ENCODE data around the gene SCYGR5. TPM values are rescaled to one million over a fixed set of nuclear protein-coding genes. Genes with fewer than 3 reads are reported as not detected.

The SCYGR5 gene
- total and polyA plus RNA-seq, 4 donors: not detected

DNA sequence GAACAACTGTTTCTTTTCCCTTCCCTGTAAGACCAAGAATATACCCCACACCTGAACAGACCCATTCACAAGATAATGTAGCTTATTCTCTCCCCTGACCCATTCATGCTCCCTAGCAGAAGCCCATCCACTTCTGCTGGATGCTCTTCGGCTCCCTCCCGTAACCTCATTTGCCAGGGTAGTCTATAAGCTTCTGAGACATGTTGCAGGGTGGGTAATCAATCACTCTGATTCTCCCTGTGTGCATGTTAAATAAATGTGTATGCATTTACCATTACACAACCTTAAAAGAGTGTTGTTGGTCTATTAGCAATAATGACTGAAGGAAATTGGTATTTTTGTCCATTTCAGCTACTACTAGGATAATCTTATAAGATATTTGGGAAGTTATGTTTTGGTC lies 49.9 kb downstream of the SCYGR5 start (continued):
- TF ChIP-seq TAF1 (conservative IDR thresholded peaks at IDR 0.05) (no peak), SP1 (IDR thresholded peaks at IDR 0.05) (no peak), HNF4A (conservative IDR thresholded peaks at IDR 0.05) (no peak)
- TF ChIP-seq, protein P1, sequence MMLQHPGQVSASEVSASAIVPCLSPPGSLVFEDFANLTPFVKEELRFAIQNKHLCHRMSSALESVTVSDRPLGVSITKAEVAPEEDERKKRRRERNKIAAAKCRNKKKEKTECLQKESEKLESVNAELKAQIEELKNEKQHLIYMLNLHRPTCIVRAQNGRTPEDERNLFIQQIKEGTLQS (IDR thresholded peaks at IDR 0.05): no peak
- TF ChIP-seq, protein P2, sequence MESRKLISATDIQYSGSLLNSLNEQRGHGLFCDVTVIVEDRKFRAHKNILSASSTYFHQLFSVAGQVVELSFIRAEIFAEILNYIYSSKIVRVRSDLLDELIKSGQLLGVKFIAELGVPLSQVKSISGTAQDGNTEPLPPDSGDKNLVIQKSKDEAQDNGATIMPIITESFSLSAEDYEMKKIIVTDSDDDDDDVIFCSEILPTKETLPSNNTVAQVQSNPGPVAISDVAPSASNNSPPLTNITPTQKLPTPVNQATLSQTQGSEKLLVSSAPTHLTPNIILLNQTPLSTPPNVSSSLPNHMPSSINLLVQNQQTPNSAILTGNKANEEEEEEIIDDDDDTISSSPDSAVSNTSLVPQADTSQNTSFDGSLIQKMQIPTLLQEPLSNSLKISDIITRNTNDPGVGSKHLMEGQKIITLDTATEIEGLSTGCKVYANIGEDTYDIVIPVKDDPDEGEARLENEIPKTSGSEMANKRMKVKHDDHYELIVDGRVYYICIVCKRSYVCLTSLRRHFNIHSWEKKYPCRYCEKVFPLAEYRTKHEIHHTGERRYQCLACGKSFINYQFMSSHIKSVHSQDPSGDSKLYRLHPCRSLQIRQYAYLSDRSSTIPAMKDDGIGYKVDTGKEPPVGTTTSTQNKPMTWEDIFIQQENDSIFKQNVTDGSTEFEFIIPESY (IDR thresholded peaks at IDR 0.05): no peak

Other genes starting within 250 kb of the SCYGR5 start
- 10 to 100 TPM; 23.0 to 49.7 TPM for gene AGFG1, start 194.6 kb upstream of the SCYGR5 start, total RNA-seq
- 10 to 100 TPM in 1 of 2 donors, 1 to 10 TPM in 1; 8.5 to 24.3 TPM for gene AGFG1, start 194.6 kb upstream of the SCYGR5 start, polyA plus RNA-seq
- gene SCYGR2, start 67.9 kb upstream of the SCYGR5 start, total RNA-seq: not detected
- not detected for gene SCYGR2, start 67.9 kb upstream of the SCYGR5 start, polyA plus RNA-seq
- gene SCYGR3, start 52.0 kb upstream of the SCYGR5 start, total RNA-seq: not detected
- gene SCYGR3, start 52.0 kb upstream of the SCYGR5 start, polyA plus RNA-seq: not detected
- not detected for gene SCYGR4, start 49.3 kb upstream of the SCYGR5 start, total RNA-seq
- not detected for gene SCYGR4, start 49.3 kb upstream of the SCYGR5 start, polyA plus RNA-seq
- 10 to 100 TPM; 12.4 to 12.9 TPM for gene SLC19A3, start 51.2 kb downstream of the SCYGR5 start, total RNA-seq
- 1 to 10 TPM; 4.2 to 4.5 TPM for gene SLC19A3, start 51.2 kb downstream of the SCYGR5 start, polyA plus RNA-seq
- gene SCYGR6, start 58.0 kb downstream of the SCYGR5 start, total RNA-seq: not detected
- not detected for gene SCYGR6, start 58.0 kb downstream of the SCYGR5 start, polyA plus RNA-seq
- gene SCYGR7, start 61.5 kb downstream of the SCYGR5 start, total RNA-seq: not detected
- not detected for gene SCYGR7, start 61.5 kb downstream of the SCYGR5 start, polyA plus RNA-seq
- not detected for gene SCYGR8, start 79.1 kb downstream of the SCYGR5 start, total RNA-seq
- not detected for gene SCYGR8, start 79.1 kb downstream of the SCYGR5 start, polyA plus RNA-seq
- 1 to 10 TPM; 1.0 to 5.9 TPM for gene CCL20, start 147.0 kb downstream of the SCYGR5 start, total RNA-seq
- gene CCL20, start 147.0 kb downstream of the SCYGR5 start, polyA plus RNA-seq: 1 to 10 TPM in 1 of 2 donors, under 1 TPM in 1; 0.36 to 1.6 TPM
- not detected for gene DAW1, start 204.8 kb downstream of the SCYGR5 start, total RNA-seq
- gene DAW1, start 204.8 kb downstream of the SCYGR5 start, polyA plus RNA-seq: not detected